WTC11 (cell line): Measurements from ENCODE around the gene WSCD2. TPM values are rescaled to one million over a fixed set of nuclear protein-coding genes. Genes with fewer than 3 reads are reported as not detected.

ENCODE experiments used
- ATAC-seq: fragments of 200-7000 bp; cut with Tn5 transposase; 2 replicates; pipeline ENCODE4 v1.10.0; 2021; ENCODE audit warnings: mild to moderate bottlenecking, moderate library complexity
- CTCF ChIA-PET: fragments of 300-600 bp; sonication (Branson Sonifier 250); formaldehyde crosslinking; loops from one replicate; lab custom pipeline; 2021; ENCODE audit warnings: antibody characterized with exemption; lab: Charles Lee
- POLR2A ChIA-PET: fragments of 350-600 bp; sonication (Branson Sonifier 250); formaldehyde crosslinking; loops from one replicate; lab custom pipeline; 2021; ENCODE audit warnings: antibody characterized with exemption; lab: Charles Lee
- DNase-seq: peaks from one replicate; pipeline ENCODE4 v3.0.0; 2021; ENCODE audit warnings: low spot score
- H3K27ac Mint-ChIP-seq: 2 replicates; pipeline ENCODE4 v1.8.0; 2021; ENCODE audit warnings: mixed read lengths
- H3K27me3 Mint-ChIP-seq: 2 replicates; pipeline ENCODE4 v1.8.0; 2021; ENCODE audit warnings: low read depth, mild to moderate bottlenecking, moderate library complexity, mixed read lengths
- H3K36me3 Mint-ChIP-seq: 2 replicates; pipeline ENCODE4 v1.8.0; 2021; ENCODE audit warnings: mixed read lengths
- H3K4me1 Mint-ChIP-seq: 2 replicates; pipeline ENCODE4 v1.8.0; 2022; ENCODE audit warnings: mixed read lengths
- H3K4me3 Mint-ChIP-seq: 2 replicates; pipeline ENCODE4 v1.8.0; 2021; ENCODE audit warnings: mild to moderate bottlenecking, moderate library complexity, mixed read lengths
- H3K9me3 Mint-ChIP-seq: 2 replicates; pipeline ENCODE4 v1.8.0; 2021; ENCODE audit warnings: mixed read lengths
- CREB1 ChIP-seq: sonication (generic); formaldehyde crosslinking; IDR thresholded peaks from 2 replicates; pipeline ENCODE4 v1.8.0; 2023; ENCODE audit warnings: mild to moderate bottlenecking, missing genetic modification reagents
- E2F4 ChIP-seq: sonication (generic); formaldehyde crosslinking; IDR thresholded peaks from 2 replicates; pipeline ENCODE4 v1.8.1; 2022; ENCODE audit warnings: low read depth, mild to moderate bottlenecking, moderate library complexity, missing genetic modification reagents, borderline replicate concordance
- FOXK1 ChIP-seq: sonication (generic); formaldehyde crosslinking; IDR thresholded peaks from 2 replicates; pipeline ENCODE4 v1.8.0; 2022; ENCODE audit warnings: mild to moderate bottlenecking, moderate library complexity, missing genetic modification reagents
- FOXP1 ChIP-seq: sonication (generic); formaldehyde crosslinking; IDR thresholded peaks from 2 replicates; pipeline ENCODE4 v1.8.0; 2022; ENCODE audit warnings: missing genetic modification reagents, mild to moderate bottlenecking, moderate library complexity, borderline replicate concordance
- GTF2I ChIP-seq: fragments of 250-450 bp; sonication (Bioruptor Pico); conservative IDR thresholded peaks from 2 replicates; pipeline ENCODE4 v1.4.0; 2021; ENCODE audit warnings: mild to moderate bottlenecking
- JUN ChIP-seq: sonication (generic); formaldehyde crosslinking; IDR thresholded peaks from 2 replicates; pipeline ENCODE4 v1.8.0; 2023; ENCODE audit warnings: mild to moderate bottlenecking, missing genetic modification reagents
- MAX ChIP-seq: sonication (generic); formaldehyde crosslinking; IDR thresholded peaks from 2 replicates; pipeline ENCODE4 v1.8.0; 2022; ENCODE audit warnings: mild to moderate bottlenecking, missing genetic modification reagents
- NR1H2 ChIP-seq: sonication (generic); formaldehyde crosslinking; IDR thresholded peaks from 2 replicates; pipeline ENCODE4 v1.9.0; 2021; ENCODE audit warnings: mild to moderate bottlenecking, moderate library complexity, missing genetic modification reagents
- OVOL2 ChIP-seq: fragments of 250-450 bp; sonication (Bioruptor Pico); IDR thresholded peaks from 2 replicates; pipeline ENCODE4 v1.9.0; 2021; ENCODE audit warnings: mild to moderate bottlenecking, borderline replicate concordance
- PREB ChIP-seq: sonication (generic); formaldehyde crosslinking; IDR thresholded peaks from 2 replicates; pipeline ENCODE4 v1.8.1; 2022; ENCODE audit warnings: mild to moderate bottlenecking, missing genetic modification reagents, moderate library complexity, borderline replicate concordance
- SMAD4 ChIP-seq: sonication (generic); formaldehyde crosslinking; IDR thresholded peaks from 2 replicates; pipeline ENCODE4 v1.8.0; 2022; ENCODE audit warnings: mild to moderate bottlenecking, missing genetic modification reagents
- TCF7 ChIP-seq: sonication (generic); formaldehyde crosslinking; IDR thresholded peaks from 2 replicates; pipeline ENCODE4 v1.8.0; 2022; ENCODE audit warnings: mild to moderate bottlenecking, low read depth, missing genetic modification reagents, moderate library complexity
- TEAD4 ChIP-seq: sonication (generic); formaldehyde crosslinking; IDR thresholded peaks from 2 replicates; pipeline ENCODE4 v1.8.0; 2022; ENCODE audit warnings: mild to moderate bottlenecking, missing genetic modification reagents
- TP53 ChIP-seq: sonication (generic); formaldehyde crosslinking; IDR thresholded peaks from 2 replicates; pipeline ENCODE4 v1.8.1; 2023; ENCODE audit warnings: mild to moderate bottlenecking, missing genetic modification reagents
- USF2 ChIP-seq: sonication (generic); formaldehyde crosslinking; IDR thresholded peaks from 2 replicates; pipeline ENCODE4 v1.8.1; 2023; ENCODE audit warnings: mild to moderate bottlenecking, missing genetic modification reagents, moderate library complexity
- ZNF121 ChIP-seq: sonication (generic); formaldehyde crosslinking; IDR thresholded peaks from 2 replicates; pipeline ENCODE4 v1.8.0; 2023; ENCODE audit warnings: missing genetic modification reagents
- ZNF219 ChIP-seq: sonication (generic); formaldehyde crosslinking; IDR thresholded peaks from 2 replicates; pipeline ENCODE4 v1.8.0; 2023; ENCODE audit warnings: missing genetic modification reagents, mild to moderate bottlenecking, borderline replicate concordance
- ZNF317 ChIP-seq: sonication (generic); formaldehyde crosslinking; IDR thresholded peaks from 2 replicates; pipeline ENCODE4 v1.8.1; 2023; ENCODE audit warnings: low read depth, mild to moderate bottlenecking, moderate library complexity, missing genetic modification reagents, borderline replicate concordance
- ZNF423 ChIP-seq: fragments of 250-450 bp; sonication (Bioruptor Pico); IDR thresholded peaks from 2 replicates; pipeline ENCODE4 v2.1.2; 2022; ENCODE audit warnings: mild to moderate bottlenecking, moderate library complexity
- ZNF532 ChIP-seq: fragments of 250-450 bp; sonication (Bioruptor Pico); IDR thresholded peaks from 2 replicates; pipeline ENCODE4 v1.9.0; 2021; ENCODE audit warnings: mild to moderate bottlenecking, borderline replicate concordance
- ZNF671 ChIP-seq: fragments of 250-450 bp; sonication (Bioruptor Pico); IDR thresholded peaks from 2 replicates; pipeline ENCODE4 v1.8.0; 2021; ENCODE audit warnings: mild to moderate bottlenecking
- ZSCAN18 ChIP-seq: fragments of 250-450 bp; sonication (Bioruptor Pico); IDR thresholded peaks from 2 replicates; pipeline ENCODE4 v2.1.2; 2022; ENCODE audit warnings: mild to moderate bottlenecking, moderate library complexity
- total RNA-seq: library from RNA; stranded (reverse); gene quantifications from 3 replicates; pipeline ENCODE4 v1.2.3, GENCODE V29; 2021

WSCD2 gene
- total RNA-seq, 1 experiment from 2014 or later = 1.1 TPM

- POLR2A ChIA-PET = no interaction called here
- peaks cover 10% of the 10 kb centered on the region for H3K9me3 Mint-ChIP-seq
- CTCF ChIA-PET = no interaction called here
- no peak for DNase-seq
- ATAC-seq = no peak
- no peak overlapping the region for H3K27ac Mint-ChIP-seq
- no peak overlapping the region for H3K4me3 Mint-ChIP-seq
- peaks cover 3% of the 10 kb centered on the region; the same call in 1 of the 2 replicates for H3K36me3 Mint-ChIP-seq
- no peaks in the 10 kb centered on the region; the same call in 1 of the 2 replicates for H3K27me3 Mint-ChIP-seq
- TF ChIP-seq ZNF671 (CRISPR knock-in tag) = no peak
- TF ChIP-seq USF2 (CRISPR knock-in tag) = no peak
- no peak for TF ChIP-seq ZNF317 (CRISPR knock-in tag)
- TF ChIP-seq MAX (CRISPR knock-in tag) = no peak
- TF ChIP-seq TCF7 = no peak
- no peak for TF ChIP-seq JUN
- TF ChIP-seq PREB = no peak
- no peak for TF ChIP-seq ZNF219 (CRISPR knock-in tag)
- no peak for TF ChIP-seq GTF2I (CRISPR knock-in tag)
- TF ChIP-seq FOXK1 (CRISPR knock-in tag) = no peak
- H3K4me1 Mint-ChIP-seq = peaks cover 19% of the 10 kb centered on the region
Measured at GRCh38 chr12:108167974-108168373, 38.9 kb downstream of the WSCD2 start.

- CTCF ChIA-PET = interaction anchor here (1.5 to 1.9 kb wide), 2 partner anchors 40 to 287 kb away, joined by 3 to 5 read pairs; partner anchors contain the start of gene WSCD2
- H3K4me1 Mint-ChIP-seq = peaks cover 34% of the 10 kb centered on the region
Measured at GRCh38 chr12:108169708-108170107, 40.6 kb downstream of the WSCD2 start.

More at GRCh38 chr12:108169708-108170107, 40.6 kb downstream of the WSCD2 start:
- H3K4me3 Mint-ChIP-seq = no peak overlapping the region
- POLR2A ChIA-PET = no interaction called here
- TF ChIP-seq TEAD4 (CRISPR knock-in tag) (no peak), NR1H2 (CRISPR knock-in tag) (no peak), ZNF532 (no peak), ZNF121 (CRISPR knock-in tag) (no peak), ZNF423 (CRISPR knock-in tag) (no peak), ZSCAN18 (CRISPR knock-in tag) (no peak), TCF7 (no peak), SMAD4 (CRISPR knock-in tag) (no peak), E2F4 (CRISPR knock-in tag) (no peak), USF2 (CRISPR knock-in tag) (no peak), CREB1 (no peak), FOXP1 (CRISPR knock-in tag) (no peak), TP53 (CRISPR knock-in tag) (no peak), OVOL2 (no peak)
- H3K9me3 Mint-ChIP-seq = peaks cover 5% of the 10 kb centered on the region; the same call in 1 of the 2 replicates
- ATAC-seq (no peak), DNase-seq (no peak)
- H3K27me3 Mint-ChIP-seq = no peaks in the 10 kb centered on the region; the same call in 1 of the 2 replicates
- H3K36me3 Mint-ChIP-seq = no peaks in the 10 kb centered on the region
- no peak overlapping the region for H3K27ac Mint-ChIP-seq
